HEK293 (cell line): ENCODE results near the gene RNF187.

ENCODE experiments used
- CTCF ChIA-PET: fragments of 350-600 bp; formaldehyde crosslinking; extraction: SDS; loops from one replicate; lab custom pipeline; 2021; ENCODE audit warnings: antibody characterized with exemption; lab: Yijun Ruan, JAX
- POLR2A ChIA-PET: fragments of 300-600 bp; formaldehyde crosslinking; extraction: SDS; loops from one replicate; lab custom pipeline; 2020; ENCODE audit warnings: antibody characterized with exemption, inconsistent platforms; lab: Yijun Ruan, JAX
- H3K27ac ChIP-seq: fragments of 200-500 bp; sonication (Bioruptor generic); 2 replicates; pipeline ENCODE4 v1.5.1; 2014; ENCODE audit warnings: low read depth, low read length, control low read depth, inconsistent platforms; ENCODE audit errors: extremely low read depth
- H3K36me3 ChIP-seq, 2 experiments: fragments of 200-500 bp in 1 of 2; sonication (Bioruptor generic) in 1 of 2; 1 replicate in 1 of 2; 2 replicates in 1 of 2; pipeline ENCODE4 v1.5.1; 2014 to 2017; ENCODE audit warnings: inconsistent platforms in 2 of 2, low read length in 2 of 2; ENCODE audit not compliant: control insufficient read depth in 2 of 2, insufficient read depth in 1 of 2
- H3K4me1 ChIP-seq: fragments of 200-500 bp; sonication (Bioruptor generic); 2 replicates; pipeline ENCODE4 v1.5.1; 2014; ENCODE audit warnings: mild to moderate bottlenecking, low read length, inconsistent platforms; ENCODE audit not compliant: control insufficient read depth, insufficient read depth
- H3K4me3 ChIP-seq: 2 replicates; pipeline ENCODE4 v1.5.1; 2011; ENCODE audit warnings: low read depth, mild to moderate bottlenecking, control low read depth, low read length, moderate library complexity
- H3K9me3 ChIP-seq: fragments of 200-500 bp; sonication (Bioruptor generic); 2 replicates; pipeline ENCODE4 v1.5.1; 2014; ENCODE audit warnings: low read depth, low read length, inconsistent platforms; ENCODE audit not compliant: control insufficient read depth, insufficient read depth
- BCL11A ChIP-seq: fragments of 450-650 bp; formaldehyde crosslinking; IDR thresholded peaks from 2 replicates; pipeline ENCODE4 v1.5.1; 2016; ENCODE audit warnings: low read depth, missing biosample characterization, missing genetic modification characterization
- BCL6B ChIP-seq: fragments of 450-650 bp; formaldehyde crosslinking; IDR thresholded peaks from 2 replicates; pipeline ENCODE4 v1.5.1; 2017; ENCODE audit warnings: missing biosample characterization, missing genetic modification characterization
- OVOL3 ChIP-seq: fragments of 450-650 bp; formaldehyde crosslinking; IDR thresholded peaks from 2 replicates; pipeline ENCODE4 v1.5.1; 2016; ENCODE audit warnings: missing biosample characterization, missing genetic modification characterization
- PRDM10 ChIP-seq: fragments of 450-650 bp; formaldehyde crosslinking; IDR thresholded peaks from 2 replicates; pipeline ENCODE4 v1.5.1; 2016; ENCODE audit warnings: missing biosample characterization, missing genetic modification characterization
- ZBTB48 ChIP-seq: fragments of 450-650 bp; formaldehyde crosslinking; IDR thresholded peaks from 2 replicates; pipeline ENCODE4 v1.5.1; 2016; ENCODE audit warnings: missing biosample characterization, missing genetic modification characterization
- ZFHX2 ChIP-seq: fragments of 450-650 bp; formaldehyde crosslinking; conservative IDR thresholded peaks from 2 replicates; pipeline ENCODE4 v1.5.1; 2016; ENCODE audit warnings: missing biosample characterization, missing genetic modification characterization
- ZFP37 ChIP-seq: fragments of 450-650 bp; formaldehyde crosslinking; IDR thresholded peaks from 2 replicates; pipeline ENCODE4 v1.5.1; 2016; ENCODE audit warnings: missing biosample characterization, missing genetic modification characterization
- ZIC2 ChIP-seq: fragments of 450-650 bp; formaldehyde crosslinking; IDR thresholded peaks from 2 replicates; pipeline ENCODE4 v1.5.1; 2016; ENCODE audit warnings: missing biosample characterization, missing genetic modification characterization
- ZNF132 ChIP-seq: fragments of 450-650 bp; formaldehyde crosslinking; IDR thresholded peaks from 2 replicates; pipeline ENCODE4 v1.5.1; 2017; ENCODE audit warnings: missing biosample characterization, missing genetic modification characterization, borderline replicate concordance
- ZNF169 ChIP-seq: fragments of 450-650 bp; formaldehyde crosslinking; IDR thresholded peaks from 2 replicates; pipeline ENCODE4 v1.5.1; 2016; ENCODE audit warnings: missing biosample characterization, missing genetic modification characterization
- ZNF24 ChIP-seq: fragments of 450-650 bp; formaldehyde crosslinking; IDR thresholded peaks from 2 replicates; pipeline ENCODE4 v1.5.1; 2016; ENCODE audit warnings: missing biosample characterization, missing genetic modification characterization
- ZNF280C ChIP-seq: fragments of 450-650 bp; formaldehyde crosslinking; IDR thresholded peaks from 2 replicates; pipeline ENCODE4 v1.5.1; 2016; ENCODE audit warnings: missing biosample characterization, missing genetic modification characterization
- ZNF292 ChIP-seq: fragments of 450-650 bp; formaldehyde crosslinking; IDR thresholded peaks from 2 replicates; pipeline ENCODE4 v1.5.1; 2016; ENCODE audit warnings: low read depth, missing biosample characterization, missing genetic modification characterization, borderline replicate concordance
- ZNF311 ChIP-seq: fragments of 450-650 bp; formaldehyde crosslinking; IDR thresholded peaks from 2 replicates; pipeline ENCODE4 v1.5.1; 2017; ENCODE audit warnings: missing biosample characterization, missing genetic modification characterization, borderline replicate concordance
- ZNF350 ChIP-seq: fragments of 450-650 bp; formaldehyde crosslinking; IDR thresholded peaks from 2 replicates; pipeline ENCODE4 v1.5.0; 2017; ENCODE audit warnings: missing biosample characterization, mild to moderate bottlenecking, missing genetic modification characterization
- ZNF404 ChIP-seq: fragments of 450-650 bp; formaldehyde crosslinking; IDR thresholded peaks from 2 replicates; pipeline ENCODE4 v1.5.1; 2017; ENCODE audit warnings: missing biosample characterization, missing genetic modification characterization
- ZNF677 ChIP-seq: fragments of 450-650 bp; IDR thresholded peaks from 2 replicates; pipeline ENCODE4 v1.5.0; 2018; ENCODE audit warnings: missing biosample characterization, mild to moderate bottlenecking, missing genetic modification characterization, moderate library complexity
- ZNF76 ChIP-seq: fragments of 450-650 bp; formaldehyde crosslinking; IDR thresholded peaks from 2 replicates; pipeline ENCODE4; 2016; ENCODE audit warnings: low read depth, missing biosample characterization, missing genetic modification characterization, borderline replicate concordance
- ZNF792 ChIP-seq: fragments of 450-650 bp; formaldehyde crosslinking; IDR thresholded peaks from 2 replicates; pipeline ENCODE4 v1.5.1; 2016; ENCODE audit warnings: missing biosample characterization, missing genetic modification characterization
- ZSCAN4 ChIP-seq: fragments of 450-650 bp; formaldehyde crosslinking; IDR thresholded peaks from 2 replicates; pipeline ENCODE4 v1.5.1; 2017; ENCODE audit warnings: missing biosample characterization, missing genetic modification characterization

The RNF187 gene

GRCh38 chr1:228513236-228513900 lies 26.2 kb downstream of the RNF187 start:
- ChIA-PET POLR2A (no interaction called here), CTCF (interaction anchor here (0.6 to 3.5 kb wide), 11 partner anchors 9 to 798 kb away, joined by 3 to 23 read pairs (median 6); no protein-coding TSS in a partner anchor)

More at GRCh38 chr1:228513236-228513900, 26.2 kb downstream of the RNF187 start:
- TF ChIP-seq ZNF404 (tag by site-specific recombination): no peak
- TF ChIP-seq OVOL3 (tag by site-specific recombination): no peak
- TF ChIP-seq ZFP37: no peak
- no peak for TF ChIP-seq ZIC2 (tag by site-specific recombination)
- no peak for TF ChIP-seq ZNF292 (tag by site-specific recombination)
- no peak for TF ChIP-seq ZSCAN4 (tag by site-specific recombination)
- TF ChIP-seq ZNF677 (tag by site-specific recombination): no peak
- no peak for TF ChIP-seq ZBTB48 (tag by site-specific recombination)
- TF ChIP-seq ZNF132 (tag by site-specific recombination): no peak
- TF ChIP-seq ZNF76 (tag by site-specific recombination): no peak
- no peak for TF ChIP-seq ZNF311 (tag by site-specific recombination)
- no peak for TF ChIP-seq BCL11A (tag by site-specific recombination)
- no peak for TF ChIP-seq ZNF350
- TF ChIP-seq BCL6B (tag by site-specific recombination): no peak
- no peak for TF ChIP-seq ZNF280C (tag by site-specific recombination)
- TF ChIP-seq ZNF169 (tag by site-specific recombination): no peak
- no peak for TF ChIP-seq PRDM10 (tag by site-specific recombination)
- TF ChIP-seq ZNF792 (tag by site-specific recombination): no peak
- no peak for TF ChIP-seq ZFHX2 (tag by site-specific recombination)
- TF ChIP-seq ZNF24: no peak
- Histone ChIP-seq H3K27ac (no peak overlapping the region), H3K36me3 (no peaks in the 10 kb centered on the region), H3K9me3 (no peaks in the 10 kb centered on the region), H3K4me3 (no peak overlapping the region), H3K4me1 (no peaks in the 10 kb centered on the region)
